Upper lobe of left lung (tissue), 6 donors: ENCODE results near the gene SLC2A2. TPM values are rescaled to one million over a fixed set of nuclear protein-coding genes. Genes with fewer than 3 reads are reported as not detected.

Experiments used
- ATAC-seq, 2 donors: fragments of 200-7000 bp; cut with Tn5 transposase; one replicate each; pipeline ENCODE4 v1.9.1; 2022; ENCODE audit warnings: mild to moderate bottlenecking in 2 of 2, moderate library complexity in 2 of 2; ENCODE audit not compliant: low FRiP score in 2 of 2
- DNase-seq, 2 donors: peaks; one replicate each; pipeline ENCODE4 v3.0.0-alpha.2; 2019 to 2020
- H3K27ac ChIP-seq, 4 donors: fragments of 200-600 bp; sonication (generic); one replicate each; pipeline ENCODE4 v1.5.1; 2016 to 2019
- H3K27me3 ChIP-seq, 4 donors: fragments of 200-600 bp; sonication (generic); one replicate each; pipeline ENCODE4 v1.5.1; 2017 to 2019
- H3K36me3 ChIP-seq, 4 donors: fragments of 200-600 bp; sonication (generic); one replicate each; pipeline ENCODE4 v1.5.1; 2016 to 2019
- H3K4me1 ChIP-seq, 4 donors: fragments of 200-600 bp; sonication (generic); one replicate each; pipeline ENCODE4 v1.5.1; 2018 to 2019
- H3K4me3 ChIP-seq, 4 donors: fragments of 200-600 bp; sonication (generic); one replicate each; pipeline ENCODE4 v1.5.1; 2017 to 2019; ENCODE audit warnings: mild to moderate bottlenecking in 2 of 4, moderate library complexity in 1 of 4
- H3K9me3 ChIP-seq, 4 donors: fragments of 200-600 bp; sonication (generic); one replicate each; pipeline ENCODE4 v1.5.1; 2018 to 2019
- EP300 ChIP-seq, 4 donors: sonication (generic); formaldehyde crosslinking; IDR thresholded peaks; one replicate each; pipeline ENCODE4 v1.5.1; 2017; ENCODE audit warnings: antibody characterized with exemption in 4 of 4, control low read depth in 2 of 4
- POLR2A ChIP-seq, 4 donors: fragments of 450-650 bp; IDR thresholded peaks; one replicate each; pipeline ENCODE4 v1.5.1; 2016 to 2017; ENCODE audit warnings: antibody characterized with exemption in 4 of 4, mild to moderate bottlenecking in 2 of 4
- POLR2AphosphoS5 ChIP-seq, 2 donors: sonication (generic); formaldehyde crosslinking; IDR thresholded peaks; one replicate each; pipeline ENCODE4 v1.5.1; 2017; ENCODE audit warnings: antibody characterized with exemption in 2 of 2
- WGBS, 2 donors: methylation state at CpG; one replicate each; pipeline ENCODE4 v1.1.5; 2017 to 2018; 5-methylcytosine and 5-hydroxymethylcytosine counted together
- total RNA-seq, 6 donors: library from RNA; depleted of rRNA in 4 of 6; stranded (reverse); fragments of >200 nt in 4 of 6; gene quantifications; one replicate each; pipeline versions ENCODE4 v1.1.0 to v1.2.1, GENCODE V29; 2016 to 2021
- TF ChIP-seq, protein P1 (sequence below), 6 experiments: fragments of 450-650 bp in 4 of 6; fragments of 200-600 bp in 2 of 6; sonication (generic) in 2 of 6; IDR thresholded peaks; one replicate each; pipeline ENCODE4 v1.5.1; 2016 to 2019; ENCODE audit warnings: antibody characterized with exemption in 6 of 6
- donor health status: DM: no; HTN: no; CAD: no; lungs with moderate emphysema.
- donor health status: DM: no; HTN: yes; CAD: no; lungs with severe emphysema.

Gene SLC2A2
- total RNA-seq, 6 donors from 2014 or later, result 0.06 to 0.13 TPM; not detected in 4

DNA sequence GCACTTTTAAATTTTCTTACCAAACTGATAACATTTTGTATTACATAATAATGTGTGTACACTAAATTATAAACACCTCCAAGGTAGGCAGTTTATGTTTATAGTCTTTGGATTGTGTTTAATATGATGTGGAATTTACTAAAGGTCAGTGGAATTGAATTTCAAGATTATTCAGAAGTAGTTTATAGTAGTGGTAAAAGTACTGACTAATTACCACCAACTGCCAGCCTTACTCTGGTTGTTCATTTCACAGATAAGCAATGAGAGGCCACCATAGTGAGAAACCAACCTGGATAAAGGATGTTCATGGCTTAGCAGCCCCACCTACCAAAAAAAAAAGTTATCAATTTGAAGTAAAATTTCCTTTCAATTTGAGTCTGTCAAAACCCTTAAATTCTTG, 64.1 kb downstream of the SLC2A2 start:
- no peaks in the 10 kb centered on the region for H3K4me1 ChIP-seq
- H3K9me3 ChIP-seq, result no peaks in the 10 kb centered on the region
- no peaks in the 10 kb centered on the region for H3K36me3 ChIP-seq
- DNase-seq (no peak), ATAC-seq (no peak)
- TF ChIP-seq, protein P1, sequence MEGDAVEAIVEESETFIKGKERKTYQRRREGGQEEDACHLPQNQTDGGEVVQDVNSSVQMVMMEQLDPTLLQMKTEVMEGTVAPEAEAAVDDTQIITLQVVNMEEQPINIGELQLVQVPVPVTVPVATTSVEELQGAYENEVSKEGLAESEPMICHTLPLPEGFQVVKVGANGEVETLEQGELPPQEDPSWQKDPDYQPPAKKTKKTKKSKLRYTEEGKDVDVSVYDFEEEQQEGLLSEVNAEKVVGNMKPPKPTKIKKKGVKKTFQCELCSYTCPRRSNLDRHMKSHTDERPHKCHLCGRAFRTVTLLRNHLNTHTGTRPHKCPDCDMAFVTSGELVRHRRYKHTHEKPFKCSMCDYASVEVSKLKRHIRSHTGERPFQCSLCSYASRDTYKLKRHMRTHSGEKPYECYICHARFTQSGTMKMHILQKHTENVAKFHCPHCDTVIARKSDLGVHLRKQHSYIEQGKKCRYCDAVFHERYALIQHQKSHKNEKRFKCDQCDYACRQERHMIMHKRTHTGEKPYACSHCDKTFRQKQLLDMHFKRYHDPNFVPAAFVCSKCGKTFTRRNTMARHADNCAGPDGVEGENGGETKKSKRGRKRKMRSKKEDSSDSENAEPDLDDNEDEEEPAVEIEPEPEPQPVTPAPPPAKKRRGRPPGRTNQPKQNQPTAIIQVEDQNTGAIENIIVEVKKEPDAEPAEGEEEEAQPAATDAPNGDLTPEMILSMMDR (IDR thresholded peaks at IDR 0.05), result no peak
- TF ChIP-seq POLR2AphosphoS5 (IDR thresholded peaks at IDR 0.05) (no peak), POLR2A (IDR thresholded peaks at IDR 0.05) (no peak), EP300 (IDR thresholded peaks at IDR 0.05) (no peak)
- no peaks in the 10 kb centered on the region for H3K27me3 ChIP-seq
- no peak overlapping the region for H3K4me3 ChIP-seq
- H3K27ac ChIP-seq, result no peak overlapping the region

DNA sequence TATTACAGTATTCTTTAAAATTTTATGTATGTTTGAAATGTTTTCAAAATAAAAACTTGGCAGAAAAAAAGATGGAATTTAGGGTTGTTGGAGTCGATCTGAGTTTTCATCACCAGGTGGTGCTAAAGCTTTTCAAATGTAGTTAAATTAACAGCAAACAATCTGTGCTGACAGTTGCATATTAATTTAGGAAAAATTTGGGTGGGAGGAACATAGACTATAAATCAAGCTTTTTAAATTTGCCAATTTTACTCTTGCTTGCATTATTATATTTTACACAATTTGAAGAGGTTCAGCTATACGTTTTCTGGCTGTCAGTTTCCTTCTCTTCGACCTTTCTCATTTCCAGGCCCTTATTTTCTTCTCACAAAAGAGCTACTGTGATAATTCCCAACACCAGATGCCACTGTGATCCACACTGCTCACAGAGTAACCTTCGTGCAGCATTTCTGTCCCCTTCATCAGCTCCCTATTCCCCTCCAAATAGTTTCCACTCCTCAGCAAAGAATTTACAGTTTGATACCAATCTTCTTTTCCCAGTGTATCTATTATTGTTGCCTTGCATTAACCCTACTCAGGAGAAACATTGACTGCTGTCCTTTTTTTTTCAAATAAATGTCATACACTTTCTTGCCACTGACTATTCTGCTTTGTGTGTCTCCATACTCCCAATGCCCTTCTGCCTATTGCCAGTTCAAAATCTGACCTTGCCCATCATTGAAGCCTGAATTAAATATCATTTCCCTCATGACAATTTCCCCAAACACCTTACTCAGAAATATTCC, 64.7 kb downstream of the SLC2A2 start:
- TF ChIP-seq, protein P1 (IDR thresholded peaks at IDR 0.05), result peak in 5 of 6 experiments; percentile 16 to 63 (median 41)
- TF ChIP-seq EP300 (IDR thresholded peaks at IDR 0.05), result no peak
- no peak for DNase-seq

DNA sequence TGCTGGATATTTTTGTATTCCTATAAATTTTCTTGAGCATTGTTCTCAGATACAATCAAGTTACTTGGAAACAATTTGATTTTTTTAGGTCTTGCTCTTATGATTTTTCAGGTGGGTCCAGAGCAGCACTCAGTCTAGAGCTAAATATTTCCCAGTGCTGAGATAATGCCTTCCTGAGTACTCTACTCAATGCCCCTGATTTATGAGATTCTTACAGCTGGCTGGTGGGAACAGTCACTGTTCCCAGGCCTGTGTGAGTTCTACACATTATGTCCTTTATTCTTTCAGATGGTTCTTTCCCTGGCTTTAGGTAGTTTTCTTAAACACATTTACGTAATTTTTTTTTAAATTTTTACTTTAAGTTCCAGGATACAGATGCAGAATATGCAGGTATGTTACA, 67.1 kb downstream of the SLC2A2 start:
- Histone ChIP-seq H3K9me3 (no peaks in the 10 kb centered on the region), H3K4me3 (no peak overlapping the region), H3K4me1 (no peaks in the 10 kb centered on the region), H3K27ac (no peak overlapping the region), H3K27me3 (no peaks in the 10 kb centered on the region), H3K36me3 (no peaks in the 10 kb centered on the region)
- ATAC-seq, result no peak
- DNase-seq, result no peak
- TF ChIP-seq POLR2AphosphoS5 (IDR thresholded peaks at IDR 0.05), result no peak
- TF ChIP-seq, protein P1 (IDR thresholded peaks at IDR 0.05), result no peak
- TF ChIP-seq POLR2A (IDR thresholded peaks at IDR 0.05), result no peak
- TF ChIP-seq EP300 (IDR thresholded peaks at IDR 0.05), result no peak
- 83 to 94% methylated on average over 1 of the region's 1 CpG for WGBS, 2 donors

More for the DNA sequence above, 64.7 kb downstream of the SLC2A2 start:
- peak in 1 of 2 donors; percentile 45 for ATAC-seq
- 42 to 43% methylated on average over 4 of the region's 4 CpGs for WGBS, 2 donors
- H3K36me3 ChIP-seq, result no peaks in the 10 kb centered on the region
- no peaks in the 10 kb centered on the region for H3K4me1 ChIP-seq
- no peaks in the 10 kb centered on the region for H3K27me3 ChIP-seq
- H3K9me3 ChIP-seq, result no peaks in the 10 kb centered on the region
- no peak overlapping the region for H3K4me3 ChIP-seq
- no peak overlapping the region for H3K27ac ChIP-seq

DNA sequence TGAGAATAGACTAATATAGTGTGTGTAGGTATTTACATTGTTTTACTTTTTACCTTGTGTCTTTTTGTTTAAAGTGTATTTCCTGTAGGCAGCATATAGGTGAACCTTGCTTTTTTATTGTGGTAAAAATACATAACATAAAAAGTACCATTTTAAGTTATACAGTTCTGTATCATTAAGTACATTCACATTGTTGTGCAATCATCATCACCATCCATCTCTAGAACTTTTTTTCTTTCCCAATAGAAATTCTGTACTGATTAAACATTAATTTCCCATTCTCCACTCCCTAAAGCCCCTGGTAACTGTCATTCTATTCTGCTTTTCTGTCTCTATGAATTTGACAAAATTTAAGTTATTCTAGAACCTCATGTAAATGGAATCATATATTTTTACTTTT, 69.9 kb downstream of the SLC2A2 start:
- no peaks in the 10 kb centered on the region for H3K36me3 ChIP-seq
- H3K4me3 ChIP-seq, result no peak overlapping the region
- TF ChIP-seq POLR2A (IDR thresholded peaks at IDR 0.05) (no peak), EP300 (IDR thresholded peaks at IDR 0.05) (no peak), POLR2AphosphoS5 (IDR thresholded peaks at IDR 0.05) (no peak)
- TF ChIP-seq, protein P1 (IDR thresholded peaks at IDR 0.05), result no peak
- H3K27me3 ChIP-seq, result no peaks in the 10 kb centered on the region
- ATAC-seq, result no peak
- H3K27ac ChIP-seq, result no peak overlapping the region
- no peaks in the 10 kb centered on the region for H3K9me3 ChIP-seq
- no peak for DNase-seq
- no peaks in the 10 kb centered on the region for H3K4me1 ChIP-seq

DNA sequence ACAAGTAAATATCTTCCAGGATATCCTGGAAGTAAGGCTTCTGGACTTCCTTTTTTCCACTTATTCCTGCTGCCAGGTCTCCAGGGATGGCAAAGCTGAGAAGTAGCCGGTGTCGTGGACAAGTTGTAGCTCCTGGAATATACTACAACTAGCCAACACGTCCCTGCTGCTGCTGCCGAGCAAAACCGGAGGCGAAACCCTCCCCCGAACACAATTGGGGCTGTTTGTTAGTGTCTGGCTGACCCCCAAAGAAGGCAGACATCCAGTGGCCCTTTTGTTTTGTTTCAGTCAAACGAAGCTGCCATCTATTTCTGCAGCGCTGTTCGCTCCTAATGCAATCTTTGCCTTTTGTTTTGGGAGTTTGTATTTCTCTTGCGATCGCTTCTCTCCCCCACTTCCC, 72.8 kb downstream of the SLC2A2 start:
- Histone ChIP-seq H3K4me3 (no peak overlapping the region), H3K27ac (no peak overlapping the region), H3K9me3 (no peaks in the 10 kb centered on the region), H3K36me3 (no peaks in the 10 kb centered on the region), H3K27me3 (no peaks in the 10 kb centered on the region), H3K4me1 (no peaks in the 10 kb centered on the region)
- ATAC-seq (no peak), DNase-seq (no peak)
- WGBS, 2 donors, result 71 to 77% methylated on average over 12 of the region's 12 CpGs
- TF ChIP-seq EP300 (IDR thresholded peaks at IDR 0.05) (no peak), POLR2AphosphoS5 (IDR thresholded peaks at IDR 0.05) (no peak), POLR2A (IDR thresholded peaks at IDR 0.05) (no peak)
- TF ChIP-seq, protein P1 (IDR thresholded peaks at IDR 0.05), result no peak
